Tibial nerve (tissue), 4 donors: ENCODE data around the gene TGM1. TPM values are rescaled to one million over a fixed set of nuclear protein-coding genes. Genes with fewer than 3 reads are reported as not detected.

Experiments
- DNase-seq, 2 donors: peaks; one replicate each; pipeline ENCODE4 v3.0.0-alpha.2; 2019; ENCODE audit warnings: low spot score in 2 of 2
- H3K27ac ChIP-seq, 4 donors: fragments of 200-600 bp; sonication (generic) in 3 of 4; one replicate each; pipeline ENCODE4 v1.5.1; 2017 to 2019; ENCODE audit warnings: mild to moderate bottlenecking in 1 of 4
- H3K27me3 ChIP-seq, 2 donors: fragments of 200-600 bp; sonication (generic) in 1 of 2; one replicate each; pipeline versions ENCODE4 v1.5.1 to v1.6.0; 2017 to 2019
- H3K36me3 ChIP-seq, 3 donors: fragments of 200-600 bp; sonication (generic); one replicate each; pipeline ENCODE4 v1.5.1; 2018 to 2019
- H3K4me1 ChIP-seq, 4 donors: fragments of 200-600 bp; sonication (generic) in 3 of 4; one replicate each; pipeline ENCODE4 v1.5.1; 2017 to 2019
- H3K4me3 ChIP-seq, 4 donors: fragments of 200-600 bp; sonication (generic) in 3 of 4; one replicate each; pipeline ENCODE4 v1.5.1; 2017 to 2019; ENCODE audit warnings: mild to moderate bottlenecking in 1 of 4, moderate library complexity in 1 of 4
- H3K9me3 ChIP-seq, 4 donors: fragments of 200-600 bp; sonication (generic) in 3 of 4; one replicate each; pipeline ENCODE4 v1.5.1; 2017 to 2019
- EP300 ChIP-seq, 2 donors: sonication (generic); formaldehyde crosslinking; IDR thresholded peaks; one replicate each; pipeline ENCODE4 v1.6.1; 2017; ENCODE audit warnings: antibody characterized with exemption in 2 of 2, mild to moderate bottlenecking in 1 of 2
- POLR2A ChIP-seq, 2 donors: fragments of 450-650 bp; IDR thresholded peaks; one replicate each; pipeline ENCODE4 v1.6.1; 2017; ENCODE audit warnings: antibody characterized with exemption in 2 of 2, mild to moderate bottlenecking in 2 of 2, moderate library complexity in 2 of 2
- WGBS, 2 donors: methylation state at CpG; one replicate each; pipeline ENCODE4 v1.1.5; 2018; 5-methylcytosine and 5-hydroxymethylcytosine counted together
- total RNA-seq, 4 donors: library from RNA; depleted of rRNA; stranded (reverse); fragments of >200 nt; gene quantifications; one replicate each; pipeline ENCODE4 v1.1.0, GENCODE V29; 2016
- TF ChIP-seq, protein P1 (sequence below), 5 experiments: fragments of 200-600 bp in 3 of 5; fragments of 450-650 bp in 2 of 5; sonication (generic) in 3 of 5; IDR thresholded peaks; one replicate each; pipeline ENCODE4 v1.5.1; 2016 to 2019; ENCODE audit warnings: antibody characterized with exemption in 5 of 5, mild to moderate bottlenecking in 3 of 5, moderate library complexity in 2 of 5

Gene TGM1
- total RNA-seq, 4 donors from 2014 or later = 13.5 to 53.5 (median 19.4) TPM

DNA sequence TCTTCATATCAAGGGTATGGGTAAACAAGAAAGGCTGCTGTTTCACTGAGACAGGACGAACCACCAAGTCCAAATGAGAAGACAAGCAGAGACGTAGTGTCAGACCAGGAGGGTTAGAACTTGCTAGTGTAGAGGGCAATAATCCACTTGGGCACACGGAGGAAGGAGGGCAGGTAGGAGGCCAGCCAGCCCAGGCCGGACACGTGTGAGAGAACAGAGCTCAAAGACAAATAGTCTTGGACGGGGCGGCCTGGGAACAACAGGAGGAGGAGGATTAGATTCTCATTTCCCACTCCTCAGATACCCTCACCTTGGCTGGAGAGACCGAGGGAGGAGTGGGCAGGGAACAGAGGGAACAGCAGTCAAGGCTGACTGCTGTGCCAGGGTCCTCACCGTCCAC lies 27.8 kb upstream of the TGM1 start:
- Histone ChIP-seq H3K4me3 (no peak overlapping the region), H3K9me3 (no peaks in the 10 kb centered on the region), H3K4me1 (no peaks in the 10 kb centered on the region), H3K27ac (no peak overlapping the region), H3K36me3 (peaks cover 0 to 63% (median 13%) of the 10 kb centered on the region in 3 donors), H3K27me3 (no peaks in the 10 kb centered on the region)
- 72 to 87% methylated on average over 9 of the region's 9 CpGs for WGBS, 2 donors
- no peak for TF ChIP-seq EP300 (IDR thresholded peaks at IDR 0.05)
- TF ChIP-seq, protein P1, sequence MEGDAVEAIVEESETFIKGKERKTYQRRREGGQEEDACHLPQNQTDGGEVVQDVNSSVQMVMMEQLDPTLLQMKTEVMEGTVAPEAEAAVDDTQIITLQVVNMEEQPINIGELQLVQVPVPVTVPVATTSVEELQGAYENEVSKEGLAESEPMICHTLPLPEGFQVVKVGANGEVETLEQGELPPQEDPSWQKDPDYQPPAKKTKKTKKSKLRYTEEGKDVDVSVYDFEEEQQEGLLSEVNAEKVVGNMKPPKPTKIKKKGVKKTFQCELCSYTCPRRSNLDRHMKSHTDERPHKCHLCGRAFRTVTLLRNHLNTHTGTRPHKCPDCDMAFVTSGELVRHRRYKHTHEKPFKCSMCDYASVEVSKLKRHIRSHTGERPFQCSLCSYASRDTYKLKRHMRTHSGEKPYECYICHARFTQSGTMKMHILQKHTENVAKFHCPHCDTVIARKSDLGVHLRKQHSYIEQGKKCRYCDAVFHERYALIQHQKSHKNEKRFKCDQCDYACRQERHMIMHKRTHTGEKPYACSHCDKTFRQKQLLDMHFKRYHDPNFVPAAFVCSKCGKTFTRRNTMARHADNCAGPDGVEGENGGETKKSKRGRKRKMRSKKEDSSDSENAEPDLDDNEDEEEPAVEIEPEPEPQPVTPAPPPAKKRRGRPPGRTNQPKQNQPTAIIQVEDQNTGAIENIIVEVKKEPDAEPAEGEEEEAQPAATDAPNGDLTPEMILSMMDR (IDR thresholded peaks at IDR 0.05) = no peak
- TF ChIP-seq POLR2A (IDR thresholded peaks at IDR 0.05) = no peak
- no peak for DNase-seq

DNA sequence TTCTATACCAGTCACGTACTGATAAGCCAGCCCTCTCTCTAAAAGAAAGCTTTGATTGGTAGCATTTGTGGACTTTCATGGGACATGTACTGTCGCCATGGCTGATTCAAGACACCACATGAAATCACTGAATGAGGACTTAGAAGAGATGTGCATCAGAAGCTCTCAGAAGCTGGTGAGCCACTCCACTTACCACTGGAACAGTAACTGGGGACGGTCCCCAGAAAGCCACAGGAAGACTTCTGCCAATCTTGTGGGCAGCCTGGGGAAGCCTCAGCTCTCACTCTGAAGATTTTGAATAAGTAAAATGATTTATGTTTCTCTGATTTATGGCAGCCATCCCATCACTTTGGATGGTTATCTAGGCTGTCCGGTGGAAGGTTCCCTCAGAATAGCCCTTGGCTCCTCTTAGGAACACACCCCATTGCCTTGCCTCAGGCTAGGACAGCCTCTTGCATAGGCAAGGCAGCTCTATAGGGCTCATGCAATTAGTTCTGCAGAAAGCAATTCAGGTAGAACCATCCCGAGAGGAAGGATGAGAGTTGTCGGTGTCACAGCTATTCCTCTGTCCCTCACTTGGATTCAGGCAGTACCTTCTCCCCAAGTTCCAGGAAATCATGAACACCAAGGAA lies 26.8 kb upstream of the TGM1 start:
- H3K4me1 ChIP-seq = no peaks in the 10 kb centered on the region
- DNase-seq = no peak
- no peak overlapping the region for H3K4me3 ChIP-seq
- no peaks in the 10 kb centered on the region for H3K27me3 ChIP-seq
- H3K36me3 ChIP-seq = peaks cover 0 to 55% (median 12%) of the 10 kb centered on the region in 3 donors
- H3K27ac ChIP-seq = no peak overlapping the region
- no peak for TF ChIP-seq POLR2A (IDR thresholded peaks at IDR 0.05)
- TF ChIP-seq EP300 (IDR thresholded peaks at IDR 0.05) = no peak
- TF ChIP-seq, protein P1 (IDR thresholded peaks at IDR 0.05) = no peak
- H3K9me3 ChIP-seq = no peaks in the 10 kb centered on the region
- 84 to 87% methylated on average over 6 of the region's 6 CpGs for WGBS, 2 donors

DNA sequence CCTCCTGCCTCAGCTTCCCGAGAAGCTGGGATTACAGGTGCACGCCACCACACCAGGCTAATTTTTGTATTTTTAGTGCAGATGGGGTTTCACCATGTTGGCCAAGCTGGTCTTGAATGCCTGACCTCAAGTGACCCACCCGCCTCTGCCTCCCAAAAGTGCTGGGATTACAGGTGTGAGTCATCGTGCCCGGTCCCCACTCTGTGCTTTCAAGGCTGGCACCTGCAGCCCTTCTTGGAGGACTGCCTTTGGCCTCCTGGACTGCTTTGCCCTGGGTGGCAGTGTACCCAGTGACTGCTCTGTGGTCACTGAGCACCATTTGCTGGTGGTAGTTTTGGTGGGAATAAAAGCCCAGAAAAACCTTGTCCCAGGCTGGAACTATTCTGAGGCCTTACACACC lies 24.0 kb upstream of the TGM1 start:
- TF ChIP-seq, protein P1 (IDR thresholded peaks at IDR 0.05) = no peak
- no peak for DNase-seq
- Histone ChIP-seq H3K36me3 (peaks cover 0 to 33% (median 12%) of the 10 kb centered on the region in 3 donors), H3K27ac (no peak overlapping the region), H3K4me1 (peaks cover 0 to 6% (median 0%) of the 10 kb centered on the region in 4 donors), H3K9me3 (no peaks in the 10 kb centered on the region), H3K4me3 (no peak overlapping the region), H3K27me3 (no peaks in the 10 kb centered on the region)
- WGBS, 2 donors = 94 to 97% methylated on average over 5 of the region's 5 CpGs

- Histone ChIP-seq H3K36me3 (peaks cover 0 to 17% (median 6%) of the 10 kb centered on the region in 3 donors), H3K27ac (no peak overlapping the region), H3K9me3 (no peaks in the 10 kb centered on the region), H3K4me3 (no peak overlapping the region), H3K27me3 (no peaks in the 10 kb centered on the region), H3K4me1 (peaks cover 0 to 19% (median 0%) of the 10 kb centered on the region in 4 donors)
- no peak for TF ChIP-seq EP300 (IDR thresholded peaks at IDR 0.05)
- TF ChIP-seq POLR2A (IDR thresholded peaks at IDR 0.05) = no peak
- TF ChIP-seq, protein P1 (IDR thresholded peaks at IDR 0.05) = no peak
- DNase-seq = no peak
- 72 to 75% methylated on average over 4 of the region's 4 CpGs for WGBS, 2 donors
Measured at GRCh38 chr14:24285351-24285750, 22.4 kb upstream of the TGM1 start.

DNA sequence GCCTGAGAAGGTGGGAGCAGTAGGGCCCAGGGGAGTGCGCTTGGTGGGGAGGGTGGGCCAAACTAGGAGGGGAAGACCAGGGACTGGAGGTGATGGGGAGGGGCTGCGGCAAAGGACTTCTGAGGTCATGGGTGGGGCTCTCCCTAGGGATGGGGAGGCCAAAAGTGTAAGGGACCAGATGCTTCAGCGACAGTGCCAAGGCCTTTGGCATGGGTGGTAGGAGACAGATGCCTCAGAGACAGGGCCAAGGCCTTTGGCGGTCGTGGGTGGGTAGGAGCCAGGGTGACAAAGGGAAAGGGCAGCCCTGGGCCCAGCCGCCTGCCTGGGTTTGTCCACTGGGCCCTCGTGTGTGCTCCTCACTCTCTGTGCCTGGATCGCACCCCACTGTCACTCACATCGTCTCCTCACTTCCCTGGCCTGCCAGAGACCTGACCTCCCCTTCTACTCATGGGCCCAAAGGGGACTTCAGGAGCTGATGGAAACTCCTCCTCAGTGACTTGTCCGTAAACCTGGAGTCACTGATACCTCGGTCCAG lies 21.6 kb upstream of the TGM1 start:
- Histone ChIP-seq H3K4me3 (no peak overlapping the region), H3K27me3 (no peaks in the 10 kb centered on the region), H3K4me1 (peaks cover 0 to 26% (median under 1%) of the 10 kb centered on the region in 4 donors), H3K9me3 (no peaks in the 10 kb centered on the region), H3K36me3 (peaks cover 0 to 9% (median 2%) of the 10 kb centered on the region in 3 donors), H3K27ac (no peak overlapping the region)
- WGBS, 2 donors = 73 to 82% methylated on average over 11 of the region's 11 CpGs
- no peak for TF ChIP-seq POLR2A (IDR thresholded peaks at IDR 0.05)
- TF ChIP-seq, protein P1 (IDR thresholded peaks at IDR 0.05) = no peak
- DNase-seq = no peak
